IgD-negative memory B cell (primary cell): Measurements from ENCODE around the gene CDKN2B-AS1. TPM values are rescaled to one million over a fixed set of nuclear protein-coding genes. Genes with fewer than 3 reads are reported as not detected.

Experiments
- H3K27ac Mint-ChIP-seq, 3 donors: one replicate each; pipeline ENCODE4 v1.8.0; 2020 to 2022; ENCODE audit warnings: mild to moderate bottlenecking in 3 of 3, mixed read lengths in 3 of 3, moderate library complexity in 1 of 3
- H3K27me3 Mint-ChIP-seq: one replicate; pipeline ENCODE4 v1.8.0; 2021; ENCODE audit warnings: mixed read lengths
- H3K36me3 Mint-ChIP-seq: one replicate; pipeline ENCODE4 v1.8.0; 2020; ENCODE audit warnings: mild to moderate bottlenecking, mixed read lengths
- H3K4me1 Mint-ChIP-seq, 3 donors: one replicate each; pipeline ENCODE4 v1.8.0; 2020 to 2022; ENCODE audit warnings: mixed read lengths in 3 of 3, mild to moderate bottlenecking in 1 of 3
- H3K4me3 Mint-ChIP-seq, 4 donors: one replicate each; pipeline ENCODE4 v1.8.0; 2020 to 2022; ENCODE audit warnings: mild to moderate bottlenecking in 4 of 4, mixed read lengths in 4 of 4, moderate library complexity in 3 of 4
- H3K9me3 Mint-ChIP-seq, 3 donors: one replicate each; pipeline ENCODE4 v1.8.0; 2020 to 2021; ENCODE audit warnings: mixed read lengths in 3 of 3, mild to moderate bottlenecking in 1 of 3
- polyA plus RNA-seq: library from polyadenylated mRNA; unstranded; fragments of 300-500 nt; fragmentation: Illumina TruSeq; gene quantifications from one replicate; pipeline ENCODE4 v1.2.3, GENCODE V29; 2021

The CDKN2B-AS1 gene
- polyA plus RNA-seq, 1 donor from 2014 or later = not detected

DNA sequence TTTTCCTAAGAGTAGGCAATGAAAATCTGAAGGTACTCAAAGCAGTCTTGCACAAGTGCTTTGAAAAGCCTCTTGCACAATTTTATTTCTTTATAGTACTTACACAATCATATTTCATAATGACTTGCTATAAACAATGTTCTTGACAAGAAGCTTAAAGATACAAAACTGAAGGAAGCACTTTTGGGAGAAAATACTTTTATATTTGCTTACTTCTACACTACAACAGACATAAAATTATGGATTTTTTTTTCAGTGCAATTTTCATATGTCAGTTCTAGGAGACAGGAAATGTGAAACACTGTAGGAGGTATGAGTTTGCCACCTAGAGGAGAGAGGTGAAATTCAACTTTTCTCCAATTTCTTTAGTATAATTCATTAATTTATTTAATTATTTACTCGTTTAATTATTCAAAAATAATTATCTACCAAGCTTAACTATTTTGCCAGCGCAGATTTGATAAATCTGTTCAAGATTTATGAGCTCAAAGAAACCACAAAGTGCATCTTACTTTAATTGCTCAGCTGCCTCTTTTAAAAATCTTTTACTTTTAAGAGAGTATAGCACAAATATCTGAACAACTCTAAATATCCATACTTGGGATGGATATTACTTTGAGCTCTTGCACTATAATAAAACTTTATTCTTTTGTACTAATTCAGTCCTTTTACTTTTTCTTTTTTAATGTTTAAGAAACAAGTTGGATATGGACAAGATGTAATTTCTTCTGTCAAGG, 43.5 kb downstream of the CDKN2B-AS1 start:
- Mint-ChIP-seq H3K36me3 (peaks cover 2% of the 10 kb centered on the region), H3K4me1 (no peaks in the 10 kb centered on the region), H3K27me3 (no peaks in the 10 kb centered on the region), H3K9me3 (no peaks in the 10 kb centered on the region), H3K4me3 (no peak overlapping the region), H3K27ac (no peak overlapping the region)

DNA sequence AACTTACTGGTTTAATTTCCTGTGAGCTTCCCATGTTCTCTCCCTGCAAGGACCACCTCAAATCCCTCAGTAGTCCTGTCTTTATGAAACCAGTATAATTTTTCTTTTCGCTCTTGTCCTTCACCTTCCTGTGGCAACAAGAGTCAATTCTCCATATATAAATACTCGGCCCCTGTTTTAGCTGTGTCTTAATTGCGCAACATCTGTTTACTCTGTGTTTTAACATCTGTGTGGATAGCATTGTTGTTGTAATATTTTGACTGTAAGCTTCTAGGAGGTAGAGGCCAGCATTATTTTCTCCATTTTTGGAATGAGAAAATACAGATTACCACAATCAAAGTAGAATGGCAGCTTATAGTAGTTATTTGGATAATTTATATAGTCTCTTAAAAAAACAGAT, 44.7 kb downstream of the CDKN2B-AS1 start:
- Mint-ChIP-seq H3K36me3 (peaks cover 2% of the 10 kb centered on the region), H3K4me3 (no peak overlapping the region), H3K27me3 (no peaks in the 10 kb centered on the region), H3K27ac (no peak overlapping the region), H3K4me1 (no peaks in the 10 kb centered on the region), H3K9me3 (no peaks in the 10 kb centered on the region)

- Mint-ChIP-seq H3K9me3 (no peaks in the 10 kb centered on the region), H3K36me3 (peaks cover 2% of the 10 kb centered on the region), H3K27me3 (no peaks in the 10 kb centered on the region), H3K4me3 (no peak overlapping the region), H3K4me1 (no peaks in the 10 kb centered on the region), H3K27ac (no peak overlapping the region)
These were observed 46.2 kb downstream of the CDKN2B-AS1 start for GRCh38 chr9:22040760-22041159.

- H3K27me3 Mint-ChIP-seq = no peaks in the 10 kb centered on the region
- no peak overlapping the region for H3K27ac Mint-ChIP-seq
- no peaks in the 10 kb centered on the region for H3K4me1 Mint-ChIP-seq
- no peak overlapping the region for H3K4me3 Mint-ChIP-seq
- no peaks in the 10 kb centered on the region for H3K9me3 Mint-ChIP-seq
- peaks cover 2% of the 10 kb centered on the region for H3K36me3 Mint-ChIP-seq
These were observed 46.8 kb downstream of the CDKN2B-AS1 start for GRCh38 chr9:22041344-22041743.

DNA sequence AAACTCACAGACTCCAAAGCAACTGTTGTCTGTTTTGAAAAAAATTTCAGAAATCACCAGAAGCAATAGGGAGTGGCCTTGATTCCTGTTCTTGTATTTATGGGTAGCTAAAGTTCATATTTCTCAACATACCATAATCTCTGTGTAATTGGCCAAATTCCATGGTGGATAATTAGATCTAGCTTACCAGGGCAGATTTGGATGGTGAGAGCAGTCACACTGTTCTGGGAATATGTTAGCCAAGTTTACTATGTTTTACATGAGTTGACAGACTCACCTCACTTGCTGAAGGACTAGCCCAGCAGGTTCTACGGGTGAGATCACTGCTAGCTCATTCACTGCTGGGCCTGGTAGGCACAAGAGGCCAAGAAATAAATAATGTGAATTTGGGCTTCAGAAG, 47.2 kb downstream of the CDKN2B-AS1 start:
- H3K27ac Mint-ChIP-seq = no peak overlapping the region
- no peak overlapping the region for H3K4me3 Mint-ChIP-seq
- peaks cover 2% of the 10 kb centered on the region for H3K36me3 Mint-ChIP-seq
- H3K9me3 Mint-ChIP-seq = no peaks in the 10 kb centered on the region
- no peaks in the 10 kb centered on the region for H3K27me3 Mint-ChIP-seq
- no peaks in the 10 kb centered on the region for H3K4me1 Mint-ChIP-seq

DNA sequence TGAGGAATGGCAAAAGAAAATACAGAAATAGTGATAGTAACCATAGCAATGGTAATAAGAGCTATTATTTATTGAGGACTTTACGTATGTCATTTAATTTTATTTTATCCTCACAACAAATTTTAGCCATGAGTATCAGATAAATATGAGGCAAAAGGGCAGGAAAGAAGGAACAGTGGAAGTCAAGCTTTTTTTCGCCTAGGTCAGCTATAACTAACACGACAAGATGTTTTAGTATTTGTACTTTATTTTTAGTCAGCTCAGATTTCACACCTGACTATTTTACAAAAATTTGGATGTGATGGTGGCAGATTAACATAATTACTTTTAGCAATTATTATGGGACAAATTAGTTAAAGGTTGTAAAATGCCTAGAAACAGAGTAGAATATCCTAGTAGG, 49.3 kb downstream of the CDKN2B-AS1 start:
- no peaks in the 10 kb centered on the region for H3K9me3 Mint-ChIP-seq
- H3K27me3 Mint-ChIP-seq = no peaks in the 10 kb centered on the region
- no peaks in the 10 kb centered on the region for H3K4me1 Mint-ChIP-seq
- peaks cover 3% of the 10 kb centered on the region for H3K36me3 Mint-ChIP-seq
- no peak overlapping the region for H3K27ac Mint-ChIP-seq
- H3K4me3 Mint-ChIP-seq = no peak overlapping the region

GRCh38 chr9:22044583-22044982, 50.0 kb downstream of the CDKN2B-AS1 start:
- H3K9me3 Mint-ChIP-seq = no peaks in the 10 kb centered on the region
- no peak overlapping the region for H3K4me3 Mint-ChIP-seq
- no peaks in the 10 kb centered on the region for H3K27me3 Mint-ChIP-seq
- no peaks in the 10 kb centered on the region for H3K4me1 Mint-ChIP-seq
- peaks cover 3% of the 10 kb centered on the region for H3K36me3 Mint-ChIP-seq
- no peak overlapping the region for H3K27ac Mint-ChIP-seq

GRCh38 chr9:22045423-22045822, 50.8 kb downstream of the CDKN2B-AS1 start:
- H3K4me3 Mint-ChIP-seq = no peak overlapping the region
- peaks cover 0 to 2% (median 0%) of the 10 kb centered on the region in 3 donors for H3K4me1 Mint-ChIP-seq
- H3K27ac Mint-ChIP-seq = no peak overlapping the region
- H3K9me3 Mint-ChIP-seq = no peaks in the 10 kb centered on the region
- peaks cover 3% of the 10 kb centered on the region for H3K36me3 Mint-ChIP-seq
- H3K27me3 Mint-ChIP-seq = no peaks in the 10 kb centered on the region

GRCh38 chr9:22046243-22046885, 51.8 kb downstream of the CDKN2B-AS1 start:
- no peaks in the 10 kb centered on the region for H3K9me3 Mint-ChIP-seq
- H3K4me3 Mint-ChIP-seq = no peak overlapping the region
- no peaks in the 10 kb centered on the region for H3K27me3 Mint-ChIP-seq
- H3K27ac Mint-ChIP-seq = no peak overlapping the region
- peaks cover 1% of the 10 kb centered on the region for H3K36me3 Mint-ChIP-seq
- H3K4me1 Mint-ChIP-seq = peaks cover 6 to 12% (median 8%) of the 10 kb centered on the region in 3 donors

- H3K9me3 Mint-ChIP-seq = no peaks in the 10 kb centered on the region
- H3K27me3 Mint-ChIP-seq = no peaks in the 10 kb centered on the region
- H3K4me1 Mint-ChIP-seq = peaks cover 8 to 14% (median 13%) of the 10 kb centered on the region in 3 donors
- H3K36me3 Mint-ChIP-seq = peaks cover 1% of the 10 kb centered on the region
- no peak overlapping the region for H3K4me3 Mint-ChIP-seq
- H3K27ac Mint-ChIP-seq = no peak overlapping the region
These were observed 53.0 kb downstream of the CDKN2B-AS1 start for GRCh38 chr9:22047596-22047995.

GRCh38 chr9:22049411-22049810, 54.8 kb downstream of the CDKN2B-AS1 start:
- H3K4me3 Mint-ChIP-seq = no peak overlapping the region
- H3K36me3 Mint-ChIP-seq = peaks cover 1% of the 10 kb centered on the region
- H3K9me3 Mint-ChIP-seq = no peaks in the 10 kb centered on the region
- peaks cover 8 to 25% (median 13%) of the 10 kb centered on the region in 3 donors for H3K4me1 Mint-ChIP-seq
- H3K27ac Mint-ChIP-seq = no peak overlapping the region
- no peaks in the 10 kb centered on the region for H3K27me3 Mint-ChIP-seq

DNA sequence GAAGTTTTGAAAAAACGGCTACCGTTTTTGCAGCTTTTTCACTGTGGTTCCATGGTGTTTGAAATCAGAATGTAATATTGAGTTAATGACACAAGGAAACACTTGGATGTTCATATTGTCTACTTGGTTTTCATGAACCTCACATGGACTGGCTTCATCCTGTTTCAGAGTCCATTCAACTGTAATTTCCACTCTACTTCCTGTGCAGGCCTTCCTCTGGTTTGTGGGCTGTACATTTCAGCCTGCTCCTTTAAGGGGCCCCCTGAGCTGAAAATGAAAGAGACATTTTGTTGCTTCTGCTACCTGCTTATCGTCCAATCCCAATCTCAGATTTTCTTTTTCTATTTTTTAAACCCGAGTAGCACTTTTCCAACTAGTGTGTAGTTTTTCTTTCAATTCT, 56.3 kb downstream of the CDKN2B-AS1 start:
- Mint-ChIP-seq H3K27me3 (no peaks in the 10 kb centered on the region), H3K9me3 (no peaks in the 10 kb centered on the region), H3K4me1 (peaks cover 8 to 25% (median 13%) of the 10 kb centered on the region in 3 donors), H3K27ac (no peak overlapping the region), H3K4me3 (peak overlapping the region in 2 of 4 donors; percentile 34 to 58), H3K36me3 (peaks cover 1% of the 10 kb centered on the region)

DNA sequence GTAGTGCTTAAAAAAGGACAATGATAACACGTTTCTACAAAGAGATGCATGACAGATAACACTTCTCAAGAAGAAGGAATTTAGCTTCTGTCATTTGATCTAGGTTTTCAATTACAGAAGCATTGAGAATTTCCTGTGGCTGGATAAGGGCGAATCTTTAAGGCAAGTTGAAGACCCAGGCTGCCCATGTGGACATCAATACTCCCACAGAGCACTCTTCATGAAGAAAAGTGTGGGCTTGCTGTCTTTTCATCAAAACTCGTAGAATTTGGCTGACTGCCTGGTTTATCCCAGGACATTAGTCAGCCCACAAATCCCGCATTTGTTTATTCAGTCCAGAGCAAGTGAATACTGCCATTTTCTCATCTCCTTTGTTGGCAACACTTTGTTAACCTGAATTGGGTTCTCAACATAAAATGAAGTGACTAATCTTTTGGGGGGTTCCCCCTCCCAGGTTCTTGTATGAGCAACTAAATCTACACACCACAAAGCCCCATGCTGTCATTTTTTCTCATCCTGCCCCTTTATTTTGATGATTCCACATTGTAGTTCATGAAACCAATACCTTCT, 57.9 kb downstream of the CDKN2B-AS1 start:
- Mint-ChIP-seq H3K4me1 (peaks cover 8 to 25% (median 13%) of the 10 kb centered on the region in 3 donors), H3K4me3 (no peak overlapping the region), H3K9me3 (no peaks in the 10 kb centered on the region), H3K36me3 (no peaks in the 10 kb centered on the region), H3K27me3 (no peaks in the 10 kb centered on the region), H3K27ac (no peak overlapping the region)

DNA sequence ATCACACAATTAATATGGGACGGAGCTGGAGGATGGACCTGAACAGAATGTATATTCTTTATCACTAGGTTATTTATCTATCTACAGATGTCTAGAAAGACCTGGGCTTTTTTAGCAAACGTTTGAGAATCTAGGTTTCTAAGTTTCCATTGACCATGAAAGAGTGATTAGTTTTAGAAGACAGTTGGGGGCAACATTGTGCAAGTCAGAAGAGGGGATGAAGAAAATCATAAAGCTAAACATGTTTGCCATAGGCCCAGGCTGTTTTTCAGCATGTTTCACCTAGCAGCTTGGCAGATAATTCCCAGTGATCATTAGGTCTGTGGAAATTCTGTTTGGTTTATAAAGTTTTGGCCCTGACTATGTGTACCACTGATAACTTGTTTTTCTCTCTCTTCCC, 58.6 kb downstream of the CDKN2B-AS1 start:
- Mint-ChIP-seq H3K27ac (peak overlapping the region in 1 of 3 donors; percentile 16), H3K4me3 (no peak overlapping the region), H3K4me1 (peaks cover 8 to 25% (median 13%) of the 10 kb centered on the region in 3 donors), H3K9me3 (no peaks in the 10 kb centered on the region), H3K36me3 (peaks cover 1% of the 10 kb centered on the region), H3K27me3 (no peaks in the 10 kb centered on the region)

- Mint-ChIP-seq H3K9me3 (no peaks in the 10 kb centered on the region), H3K27me3 (no peaks in the 10 kb centered on the region), H3K4me1 (peaks cover 8 to 25% (median 13%) of the 10 kb centered on the region in 3 donors), H3K4me3 (no peak overlapping the region), H3K36me3 (peaks cover 2% of the 10 kb centered on the region), H3K27ac (no peak overlapping the region)
These were observed 59.5 kb downstream of the CDKN2B-AS1 start for GRCh38 chr9:22054076-22054475.
